ENCODE results near the gene GHDC. TPM values are rescaled to one million over a fixed set of nuclear protein-coding genes. Genes with fewer than 3 reads are reported as not detected.
"Not testable (repeated sequence)": the region's sequence is repeated elsewhere in the genome, so short reads cannot be mapped to it uniquely, and the experiment has no call there.

GHDC gene
- total and polyA plus RNA-seq, 4 donors = 13.1 to 27.5 (median 21.7) TPM

DNA sequence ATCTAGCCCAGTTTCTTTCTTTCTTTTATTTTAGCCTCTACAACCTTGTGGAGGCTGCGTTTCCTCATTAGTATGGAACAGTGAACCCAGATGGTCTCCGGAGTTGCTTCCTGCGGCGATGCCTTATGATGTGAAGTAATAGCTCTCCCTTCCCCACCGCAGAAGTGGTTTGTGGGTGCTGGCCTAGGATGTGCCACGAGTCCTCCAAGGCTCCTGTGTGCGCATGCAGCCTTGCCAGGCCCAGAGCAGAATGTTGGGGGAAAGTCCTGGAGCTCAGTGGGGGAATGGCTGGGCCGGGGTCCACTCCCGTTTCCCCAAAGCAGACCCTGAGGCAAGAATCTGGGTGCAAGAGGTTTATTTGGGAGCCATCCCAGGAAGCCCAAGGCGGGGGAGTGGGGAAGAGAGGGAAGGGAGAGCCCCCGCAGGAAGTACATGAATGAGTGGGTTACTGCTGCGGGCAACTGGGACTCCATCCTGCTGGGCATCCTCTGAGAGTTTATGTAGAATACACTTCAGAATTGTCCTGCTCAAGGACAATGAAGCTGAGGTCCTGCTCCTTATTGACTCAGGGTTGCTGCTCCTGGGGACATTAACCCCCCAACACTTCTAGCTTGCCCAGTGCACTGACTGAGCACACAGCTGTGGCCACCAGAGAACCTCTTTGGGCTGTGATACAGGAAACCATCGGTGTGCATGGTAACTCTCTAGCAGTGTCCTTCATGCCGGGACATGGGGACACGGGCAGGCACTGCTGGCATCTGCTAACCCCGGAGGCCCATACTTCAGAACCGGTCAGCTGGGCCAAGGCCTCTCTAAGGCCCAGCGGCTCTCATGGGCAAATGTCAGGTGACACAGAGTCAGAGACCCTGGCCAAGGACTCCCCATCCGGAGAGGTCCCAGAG lies 5.3 kb downstream of the GHDC start:
- Histone ChIP-seq H3K9me3 (ENCODE audit: control insufficient read depth, low read length) (no peaks in the 10 kb centered on the region), H3K27me3 (ENCODE audit: control insufficient read depth in 1 of 2, insufficient read depth in 2 of 2, low read length in 1 of 2) (no peaks in the 10 kb centered on the region), H3K27ac (ENCODE audit: low read depth in 1 of 2, low read length in 2 of 2) (no peak overlapping the region), H3K36me3 (ENCODE audit: control insufficient read depth in 1 of 2, insufficient read depth in 2 of 2, low read length in 1 of 2) (no peaks in the 10 kb centered on the region), H3K4me3 (ENCODE audit: low read length in 2 of 2) (no peak overlapping the region), H3K4me1 (ENCODE audit: control insufficient read depth in 1 of 2, insufficient read depth in 2 of 2, low read length in 2 of 2) (no peaks in the 10 kb centered on the region)
- 79 to 83% methylated on average over 19 of the region's 19 CpGs for WGBS, 2 donors
- DNase-seq (peak in 1 of 2 donors; percentile 70), ATAC-seq (ENCODE audit: low FRiP score) (no peak)
- intact Hi-C loops (cut with DNase I) = no loop called here

DNA sequence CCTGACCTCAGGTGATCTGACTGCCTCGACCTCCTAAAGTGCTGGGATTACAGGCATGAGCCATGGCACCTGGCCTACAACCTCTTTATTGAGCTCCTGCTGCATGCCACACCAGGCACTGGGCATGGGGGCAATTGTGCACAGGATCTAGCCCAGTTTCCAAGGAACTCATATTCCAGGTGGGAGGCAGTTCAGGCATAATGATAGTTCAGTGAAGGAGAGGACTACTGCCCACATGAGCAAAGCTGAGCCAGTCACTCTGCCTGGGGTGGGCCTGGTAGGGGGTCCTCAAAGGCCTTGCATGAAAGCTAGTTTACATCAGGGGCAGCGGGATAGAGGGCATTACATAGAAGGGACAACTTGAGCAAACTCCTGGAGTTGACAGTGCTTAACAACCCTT lies 6.5 kb downstream of the GHDC start:
- no peaks in the 10 kb centered on the region for H3K36me3 ChIP-seq (ENCODE audit: control insufficient read depth in 1 of 2, insufficient read depth in 2 of 2, low read length in 1 of 2)
- no peaks in the 10 kb centered on the region for H3K4me1 ChIP-seq (ENCODE audit: control insufficient read depth in 1 of 2, insufficient read depth in 2 of 2, low read length in 2 of 2)
- ATAC-seq (ENCODE audit: low FRiP score) (no peak), DNase-seq (no peak)
- 61 to 75% methylated on average over 2 of the region's 2 CpGs for WGBS, 2 donors
- intact Hi-C loops (cut with DNase I) = no loop called here
- no peak overlapping the region for H3K27ac ChIP-seq (ENCODE audit: low read depth in 1 of 2, low read length in 2 of 2)
- no peaks in the 10 kb centered on the region for H3K9me3 ChIP-seq (ENCODE audit: control insufficient read depth, low read length)
- no peaks in the 10 kb centered on the region for H3K27me3 ChIP-seq (ENCODE audit: control insufficient read depth in 1 of 2, insufficient read depth in 2 of 2, low read length in 1 of 2)
- no peak overlapping the region for H3K4me3 ChIP-seq (ENCODE audit: low read length in 2 of 2)

DNA sequence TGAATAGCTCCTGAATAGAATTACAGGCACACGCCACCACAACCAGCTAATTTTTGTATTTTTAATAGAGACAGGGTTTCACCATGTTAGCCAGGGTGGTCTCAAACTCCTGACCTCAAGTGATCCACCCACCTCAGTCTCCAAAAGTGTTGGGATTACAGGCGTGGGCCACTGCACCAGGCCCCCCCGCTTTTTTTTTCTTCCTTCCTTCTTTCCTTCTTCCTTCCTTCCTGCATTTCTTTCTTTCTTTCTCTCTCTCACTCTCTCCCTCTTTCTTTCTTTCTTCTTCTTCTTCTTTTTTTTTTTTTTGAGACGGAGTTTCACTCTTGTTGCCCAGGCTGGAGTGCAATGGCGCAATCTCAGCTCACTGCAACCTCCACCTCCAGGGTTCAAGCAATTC lies 8.1 kb downstream of the GHDC start:
- H3K27me3 ChIP-seq (ENCODE audit: control insufficient read depth in 1 of 2, insufficient read depth in 2 of 2, low read length in 1 of 2); intact Hi-C loops (cut with DNase I); H3K9me3 ChIP-seq (ENCODE audit: control insufficient read depth, low read length); H3K4me1 ChIP-seq (ENCODE audit: control insufficient read depth in 1 of 2, insufficient read depth in 2 of 2, low read length in 2 of 2); ATAC-seq (ENCODE audit: low FRiP score); H3K27ac ChIP-seq (ENCODE audit: low read depth in 1 of 2, low read length in 2 of 2); H3K36me3 ChIP-seq (ENCODE audit: control insufficient read depth in 1 of 2, insufficient read depth in 2 of 2, low read length in 1 of 2); DNase-seq; H3K4me3 ChIP-seq (ENCODE audit: low read length in 2 of 2): not testable (repeated sequence)
- 88 to 92% methylated on average over 4 to 5 of the region's 5 CpGs for WGBS, 2 donors

DNA sequence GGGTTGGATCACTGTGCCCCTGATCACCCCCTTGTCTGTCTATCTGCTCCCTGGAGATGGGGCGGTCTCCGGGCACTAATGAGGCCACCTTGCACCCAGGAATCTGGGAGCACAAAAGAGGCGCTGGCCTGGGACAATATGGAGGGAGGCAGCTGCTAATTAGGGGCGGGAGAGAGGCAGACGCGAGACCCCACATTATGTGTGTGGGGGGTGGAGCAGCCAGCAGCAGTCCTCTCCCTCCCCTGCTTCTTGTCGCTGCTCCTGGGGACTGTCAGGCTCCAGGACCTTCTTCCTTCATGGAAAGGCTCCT lies 8.7 kb downstream of the GHDC start:
- ATAC-seq (ENCODE audit: low FRiP score) (no peak), DNase-seq (no peak)
- H3K27me3 ChIP-seq (ENCODE audit: control insufficient read depth in 1 of 2, insufficient read depth in 2 of 2, low read length in 1 of 2) = no peaks in the 10 kb centered on the region
- no peaks in the 10 kb centered on the region for H3K9me3 ChIP-seq (ENCODE audit: control insufficient read depth, low read length)
- intact Hi-C loops (cut with DNase I) = no loop called here
- WGBS, 2 donors = 61 to 65% methylated on average over 7 of the region's 7 CpGs
- H3K36me3 ChIP-seq (ENCODE audit: control insufficient read depth in 1 of 2, insufficient read depth in 2 of 2, low read length in 1 of 2) = no peaks in the 10 kb centered on the region
- no peak overlapping the region for H3K27ac ChIP-seq (ENCODE audit: low read depth in 1 of 2, low read length in 2 of 2)
- no peak overlapping the region for H3K4me3 ChIP-seq (ENCODE audit: low read length in 2 of 2)
- no peaks in the 10 kb centered on the region for H3K4me1 ChIP-seq (ENCODE audit: control insufficient read depth in 1 of 2, insufficient read depth in 2 of 2, low read length in 2 of 2)

DNA sequence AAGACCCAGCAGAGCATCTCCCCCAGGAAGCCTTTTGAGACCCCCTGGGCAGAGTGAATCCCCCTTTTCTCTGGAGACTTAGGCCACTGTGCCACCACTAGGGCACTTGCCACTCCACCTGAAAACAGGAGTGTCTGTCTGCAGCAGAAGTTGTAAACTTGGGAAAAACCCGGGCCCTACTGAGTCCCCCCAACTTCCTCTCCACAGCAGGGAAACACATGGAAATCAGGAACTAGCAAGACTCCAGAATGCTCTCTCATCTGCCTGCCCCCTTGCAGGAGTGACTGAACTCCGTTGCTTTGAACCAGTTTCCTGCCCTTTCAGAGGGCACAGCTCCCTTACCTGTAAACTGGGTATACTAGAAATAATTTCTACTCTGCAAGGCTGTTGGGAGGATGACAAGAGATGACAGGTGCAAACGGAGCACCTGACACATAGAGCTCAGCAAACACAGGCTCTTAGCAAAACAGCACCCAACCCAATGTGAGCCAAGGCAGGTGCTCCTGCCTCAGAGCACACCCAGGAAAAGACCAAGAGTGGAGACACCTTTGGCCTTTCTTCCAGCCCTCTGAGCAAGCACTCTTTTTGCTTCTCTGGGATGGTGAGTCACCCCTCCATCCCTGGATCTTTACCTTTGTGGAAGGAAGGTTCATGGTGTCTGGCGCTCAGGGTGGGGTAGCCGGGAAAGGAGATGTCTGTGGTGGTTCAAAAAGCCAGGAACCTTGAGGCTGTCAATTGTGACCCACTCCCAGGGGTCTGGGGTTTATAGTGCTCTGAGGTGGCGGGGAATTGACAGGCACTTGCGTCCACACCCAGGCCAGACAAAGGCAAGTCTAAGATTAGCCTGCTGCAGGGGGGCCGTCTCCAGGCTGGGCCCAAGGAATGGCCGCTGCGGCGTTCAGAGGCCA lies 9.3 kb downstream of the GHDC start, which contains the start of gene HCRT:
Gene HCRT, minus strand, starts transcription at position 740 of the 908 bp plus-strand sequence. Its CDS starts 87 bp downstream, at position 653.
- Histone ChIP-seq H3K4me3 (ENCODE audit: low read length in 2 of 2) (no peak within 1 kb of the TSS), H3K9me3 (ENCODE audit: control insufficient read depth, low read length) (no peaks in the 10 kb centered on the region), H3K27ac (ENCODE audit: low read depth in 1 of 2, low read length in 2 of 2) (no peak within 1 kb of the TSS), H3K36me3 (ENCODE audit: control insufficient read depth in 1 of 2, insufficient read depth in 2 of 2, low read length in 1 of 2) (no peaks in the 10 kb centered on the region), H3K4me1 (ENCODE audit: control insufficient read depth in 1 of 2, insufficient read depth in 2 of 2, low read length in 2 of 2) (no peaks in the 10 kb centered on the region), H3K27me3 (ENCODE audit: control insufficient read depth in 1 of 2, insufficient read depth in 2 of 2, low read length in 1 of 2) (no peaks in the 10 kb centered on the region)
- no peak for ATAC-seq (ENCODE audit: low FRiP score)
- 79 to 81% methylated on average over 11 of the region's 11 CpGs for WGBS, 2 donors
- no peak for DNase-seq
- intact Hi-C loops (cut with DNase I) = no loop called here

DNA sequence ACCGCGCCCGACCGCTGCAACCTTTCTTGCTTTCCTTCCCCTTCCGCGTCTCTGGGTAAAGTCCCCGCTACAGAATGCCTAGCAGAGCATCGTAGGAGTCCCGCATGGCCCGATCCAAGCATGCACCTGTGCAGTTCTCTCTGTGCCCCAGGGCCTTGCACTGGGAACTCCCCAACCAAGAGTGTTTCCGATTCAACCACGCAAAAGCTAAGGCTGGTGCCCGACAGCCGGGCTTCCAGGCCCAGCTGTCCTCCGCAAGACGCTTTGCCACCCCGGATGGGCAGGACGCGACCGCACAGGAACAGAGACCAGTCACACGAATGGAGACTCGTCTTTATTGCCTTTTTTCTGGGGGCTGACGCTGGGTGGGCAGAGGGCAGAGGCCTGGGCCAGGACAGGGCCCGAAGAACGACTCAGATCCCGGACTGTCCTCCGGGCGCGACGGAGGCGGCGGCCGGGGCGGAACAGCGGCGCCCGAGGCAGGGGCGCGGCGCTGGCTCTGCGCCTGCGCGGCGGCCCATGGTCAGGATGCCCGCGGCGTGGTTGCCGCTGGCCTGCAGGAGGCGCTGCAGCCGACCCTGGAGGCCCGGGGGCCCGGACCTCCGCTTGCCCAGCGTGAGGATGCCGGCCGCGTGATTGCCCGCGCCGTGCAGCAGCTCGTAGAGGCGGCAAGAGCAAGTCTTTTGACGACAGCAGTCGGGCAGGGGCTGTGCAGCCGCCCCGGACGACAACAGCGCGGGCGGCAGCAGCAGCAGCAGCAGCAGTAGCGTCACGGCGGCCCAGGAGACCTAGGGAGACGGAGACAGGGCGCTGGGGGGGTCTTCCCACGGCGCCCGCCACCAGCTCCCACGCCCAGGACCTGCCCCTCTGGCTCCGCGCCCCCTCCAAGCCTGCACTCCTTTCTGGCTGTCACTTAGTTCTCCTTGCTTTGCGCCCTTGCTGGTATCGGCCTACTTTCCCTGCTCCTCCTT lies 10.3 kb downstream of the GHDC start:
- Histone ChIP-seq H3K9me3 (ENCODE audit: control insufficient read depth, low read length) (no peaks in the 10 kb centered on the region), H3K4me1 (ENCODE audit: control insufficient read depth in 1 of 2, insufficient read depth in 2 of 2, low read length in 2 of 2) (no peaks in the 10 kb centered on the region), H3K36me3 (ENCODE audit: control insufficient read depth in 1 of 2, insufficient read depth in 2 of 2, low read length in 1 of 2) (no peaks in the 10 kb centered on the region), H3K27ac (ENCODE audit: low read depth in 1 of 2, low read length in 2 of 2) (peak overlapping the region in 1 of 2 donors; percentile 34), H3K4me3 (ENCODE audit: low read length in 2 of 2) (peak overlapping the region; percentile 24 to 73), H3K27me3 (ENCODE audit: control insufficient read depth in 1 of 2, insufficient read depth in 2 of 2, low read length in 1 of 2) (no peaks in the 10 kb centered on the region)
- ATAC-seq (ENCODE audit: low FRiP score) (peak; percentile 89), DNase-seq (peak; percentile 88 to 93)
- intact Hi-C loops (cut with DNase I) = no loop called here
- 3% methylated on average over 78 to 83 of the region's 83 CpGs for WGBS, 2 donors

DNA sequence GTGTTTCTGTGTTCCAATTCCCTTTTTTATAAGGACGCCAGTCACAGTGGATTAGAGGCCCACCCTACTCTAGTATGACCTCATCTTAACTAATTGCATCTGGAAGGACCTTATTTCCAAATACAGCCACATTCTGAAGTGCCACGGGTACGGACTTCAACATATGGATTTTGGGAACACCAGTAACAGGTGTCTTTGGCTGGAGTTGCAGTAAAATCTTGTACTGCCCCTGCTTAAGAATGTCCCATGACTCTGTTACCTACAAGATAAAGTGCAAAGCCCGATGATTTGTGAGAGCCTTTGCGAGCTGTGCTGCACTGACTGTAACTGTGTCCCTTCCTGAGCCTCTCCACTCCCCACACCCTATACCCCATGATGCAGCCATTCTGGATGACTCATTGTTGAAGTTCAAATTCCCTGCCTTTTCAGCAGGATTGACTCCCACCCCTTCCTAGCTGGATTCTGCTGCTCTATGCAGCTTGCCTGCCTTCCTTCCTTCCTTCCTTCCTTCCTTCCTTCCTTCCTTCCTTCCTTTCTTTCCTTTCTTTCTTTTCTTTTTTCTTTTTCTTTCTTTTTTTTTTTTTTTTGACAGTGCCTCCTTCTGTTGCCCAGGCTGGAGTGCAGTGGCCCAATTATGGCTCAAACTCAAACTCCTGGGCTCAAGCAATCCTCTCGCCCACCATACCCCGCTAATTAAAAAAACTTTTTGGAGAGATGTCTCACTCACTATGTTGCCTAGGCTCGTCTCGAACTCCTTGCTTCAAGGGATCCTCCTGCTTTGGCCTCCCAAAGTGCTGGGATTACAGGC lies 11.2 kb downstream of the GHDC start:
- no peaks in the 10 kb centered on the region for H3K4me1 ChIP-seq (ENCODE audit: control insufficient read depth in 1 of 2, insufficient read depth in 2 of 2, low read length in 2 of 2)
- 74 to 77% methylated on average over 9 of the region's 9 CpGs for WGBS, 2 donors
- no peak overlapping the region for H3K27ac ChIP-seq (ENCODE audit: low read depth in 1 of 2, low read length in 2 of 2)
- no peaks in the 10 kb centered on the region for H3K36me3 ChIP-seq (ENCODE audit: control insufficient read depth in 1 of 2, insufficient read depth in 2 of 2, low read length in 1 of 2)
- no peak for ATAC-seq (ENCODE audit: low FRiP score)
- H3K27me3 ChIP-seq (ENCODE audit: control insufficient read depth in 1 of 2, insufficient read depth in 2 of 2, low read length in 1 of 2) = no peaks in the 10 kb centered on the region
- H3K9me3 ChIP-seq (ENCODE audit: control insufficient read depth, low read length) = no peaks in the 10 kb centered on the region
- intact Hi-C loops (cut with DNase I) = no loop called here
- no peak overlapping the region for H3K4me3 ChIP-seq (ENCODE audit: low read length in 2 of 2)
- DNase-seq = no peak
